ELF-1 (cell line): Measurements from ENCODE around the gene DNAH14.

Experiments
- DNase-seq: peaks from one replicate; pipeline ENCODE4 v3.0.0-alpha.2; 2016; ENCODE audit warnings: low read depth, low spot score

DNAH14 gene

DNA sequence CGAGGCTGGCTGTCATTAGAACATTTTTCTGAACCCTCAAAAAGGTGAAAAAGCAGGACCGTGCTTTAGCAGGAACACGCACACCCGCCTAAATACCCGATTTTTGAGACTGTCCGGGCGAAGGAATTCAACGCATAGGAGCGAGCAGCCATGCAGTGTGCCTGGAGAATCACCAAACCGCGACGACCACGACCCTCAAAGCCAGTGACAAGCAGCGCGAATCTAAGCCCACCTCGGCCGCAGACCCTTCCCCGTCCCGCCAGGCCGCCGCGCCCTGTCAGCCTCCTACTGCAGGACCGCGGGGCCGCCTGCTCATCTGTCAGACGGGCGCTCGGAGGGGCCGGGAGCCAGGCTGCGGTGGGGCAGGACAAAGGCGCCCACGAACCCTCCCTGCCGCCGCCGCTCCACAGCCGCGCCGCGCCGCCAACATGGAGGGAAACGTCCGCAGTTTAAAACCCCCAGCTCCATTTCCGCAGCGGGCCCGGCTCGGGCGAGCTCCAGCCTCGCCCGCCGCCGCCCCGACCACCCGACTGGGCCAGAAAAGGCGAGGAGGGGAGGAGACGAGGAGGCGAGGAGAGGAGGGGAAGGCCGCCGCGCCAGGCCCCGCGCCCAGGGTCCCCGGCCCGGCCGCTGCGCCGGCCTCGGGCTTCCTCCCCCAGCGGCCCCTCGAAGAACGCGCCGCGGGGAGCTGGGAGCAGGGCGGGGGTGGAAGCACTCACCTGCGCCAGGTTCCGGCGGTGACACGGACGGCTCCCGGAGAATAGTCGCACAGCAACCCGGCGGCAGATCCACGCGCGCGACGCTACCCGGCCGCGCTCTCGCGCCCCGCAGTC, 498.0 kb downstream of the DNAH14 start, which contains the start of gene LBR:
LBR (minus strand) TSS at position 804 of the 833 bp plus-strand sequence. CDS start 3,963 bp downstream, outside the sequence.
- peak; percentile 70 for DNase-seq

DNA sequence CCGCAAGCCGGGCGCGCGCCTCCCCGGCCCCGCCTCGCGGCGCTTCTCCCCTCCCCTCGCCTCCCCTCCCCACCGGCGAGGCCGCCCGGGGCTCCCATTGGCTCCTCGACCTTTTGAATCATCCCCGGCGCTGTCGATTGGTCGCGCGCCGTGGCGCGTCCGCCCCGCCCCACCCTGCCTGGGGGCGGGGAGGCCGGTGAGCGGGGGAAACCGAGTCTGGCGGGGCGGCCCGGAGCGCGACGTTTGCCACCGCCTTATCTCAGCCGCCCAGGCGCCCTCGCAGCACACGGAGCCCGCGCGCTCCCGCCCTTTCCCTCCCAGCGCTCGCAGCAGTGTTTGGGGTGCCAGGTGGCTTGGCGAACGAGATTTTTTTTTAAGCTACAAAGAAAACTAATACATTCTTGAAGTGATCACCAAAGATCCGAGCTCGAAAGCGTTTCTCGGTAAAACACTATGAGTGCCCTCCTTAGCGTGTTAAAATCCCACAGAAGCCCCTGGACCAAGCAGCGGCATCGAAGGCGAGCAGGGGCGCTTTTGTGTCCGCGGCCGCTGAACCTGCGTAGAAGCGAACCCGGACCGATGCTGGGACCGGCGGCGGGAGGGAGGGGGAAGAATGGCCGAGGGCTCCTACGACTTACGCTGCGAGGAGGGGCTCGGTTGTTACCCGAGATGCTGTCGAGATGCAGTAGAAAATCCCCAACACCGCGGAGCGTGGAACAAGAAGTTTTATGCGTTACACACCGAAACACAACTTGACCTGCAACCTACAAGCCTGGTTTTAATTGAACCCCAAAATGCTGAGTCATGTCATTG, 498.8 kb downstream of the DNAH14 start:
- peak; percentile 94 for DNase-seq

DNA sequence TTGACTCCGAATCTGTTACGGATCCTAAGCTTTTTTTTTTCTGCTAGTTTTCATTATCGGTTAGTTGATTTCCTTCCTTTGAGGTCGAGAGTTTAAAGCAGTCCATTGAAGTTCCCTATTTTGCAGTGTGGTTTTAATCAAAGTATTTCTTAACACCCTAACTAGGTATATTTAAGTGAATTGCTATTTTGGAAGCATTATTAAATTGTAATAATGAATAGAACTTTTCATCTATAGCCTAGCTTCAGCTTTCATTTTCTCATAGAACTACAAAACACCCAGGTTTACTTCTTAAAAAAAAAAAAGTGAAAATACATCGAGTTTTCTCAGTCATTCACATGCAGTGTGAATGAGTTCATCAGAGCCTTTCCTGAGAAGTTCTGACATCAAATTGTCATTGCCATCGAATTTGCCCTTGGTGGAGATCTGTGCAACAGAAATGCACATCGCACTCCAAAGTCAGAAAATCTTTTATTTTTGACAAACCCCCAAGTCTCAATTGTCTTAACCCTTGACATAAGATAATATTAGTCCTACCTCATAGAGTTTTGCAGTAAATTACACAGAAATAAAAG, 499.5 kb downstream of the DNAH14 start:
- DNase-seq, result no peak

DNA sequence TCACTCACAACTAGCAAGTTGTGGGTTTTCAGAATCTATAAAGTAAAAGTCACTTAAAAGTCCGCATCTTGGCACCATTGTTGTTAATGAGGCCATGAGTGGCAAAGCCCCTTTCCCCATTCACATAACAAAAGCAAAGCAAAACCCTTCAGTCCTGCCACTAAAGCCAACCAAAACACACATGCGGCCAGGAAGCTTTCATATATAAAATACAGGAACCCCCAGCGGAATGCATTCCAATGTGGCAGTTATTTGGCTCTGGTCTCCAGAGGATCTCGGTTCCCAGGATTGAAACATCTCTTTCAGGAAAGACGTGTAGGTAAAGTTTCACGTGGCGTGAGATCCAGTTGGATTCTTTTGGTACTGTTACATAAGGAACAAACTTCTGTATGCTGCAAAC, 500.8 kb downstream of the DNAH14 start:
- no peak for DNase-seq

DNA sequence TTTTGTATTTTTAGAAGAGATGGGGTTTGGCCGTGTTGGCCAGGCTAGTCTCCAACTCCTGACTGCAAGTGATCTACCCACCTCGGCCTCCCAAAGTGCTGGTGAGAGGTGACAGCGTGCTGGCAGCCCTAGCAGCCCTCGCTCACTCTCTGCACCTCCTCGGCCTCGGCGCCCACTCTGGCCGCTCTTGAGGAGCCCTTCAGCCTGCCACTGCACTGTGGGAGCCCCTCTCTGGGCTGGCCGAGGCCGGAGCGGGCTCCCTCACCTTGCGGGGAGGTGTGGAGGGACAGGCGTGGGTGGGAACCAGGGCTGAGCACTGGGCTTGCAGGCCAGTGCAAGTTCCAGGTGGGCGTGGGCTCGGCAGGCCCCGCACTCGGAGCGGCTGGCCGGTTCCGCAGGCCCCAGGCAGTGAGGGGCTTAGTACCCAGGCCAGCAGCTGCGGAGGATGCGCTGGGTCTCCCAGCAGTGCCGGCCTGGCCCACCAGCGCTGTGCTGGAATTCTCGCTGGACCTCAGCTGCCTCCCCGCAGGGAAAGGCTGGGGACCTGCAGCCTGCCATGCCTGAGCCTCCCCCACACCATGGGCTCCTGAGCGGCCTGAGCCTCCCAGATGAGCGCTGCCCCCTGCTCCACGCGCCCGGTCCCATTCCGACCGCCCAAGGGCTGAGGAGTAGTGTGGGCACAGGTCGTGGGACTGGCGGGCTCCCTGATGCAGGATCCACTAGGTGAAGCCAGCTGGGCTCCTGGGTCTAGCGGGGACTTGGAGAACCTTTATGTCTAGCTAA, 501.8 kb downstream of the DNAH14 start:
- DNase-seq, result no peak

DNA sequence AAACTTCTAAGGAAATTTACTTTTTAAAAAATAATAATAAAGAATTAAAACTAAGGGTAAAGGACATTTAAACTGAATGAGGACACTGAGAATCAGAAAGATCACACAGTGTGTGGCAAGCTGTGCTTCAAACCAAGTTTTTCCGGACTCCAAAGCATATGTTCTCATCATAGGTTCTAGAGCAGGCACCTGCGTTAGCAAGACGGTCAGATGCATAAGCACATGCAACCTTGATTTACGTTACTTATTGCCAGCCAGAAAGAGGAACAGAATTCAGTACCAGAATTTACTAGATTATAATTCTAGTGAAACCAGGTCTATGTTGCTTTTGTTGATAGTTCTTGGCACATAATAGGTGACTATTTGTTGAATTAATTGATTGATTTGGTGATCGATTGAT, 504.6 kb downstream of the DNAH14 start:
- DNase-seq, result no peak

DNA sequence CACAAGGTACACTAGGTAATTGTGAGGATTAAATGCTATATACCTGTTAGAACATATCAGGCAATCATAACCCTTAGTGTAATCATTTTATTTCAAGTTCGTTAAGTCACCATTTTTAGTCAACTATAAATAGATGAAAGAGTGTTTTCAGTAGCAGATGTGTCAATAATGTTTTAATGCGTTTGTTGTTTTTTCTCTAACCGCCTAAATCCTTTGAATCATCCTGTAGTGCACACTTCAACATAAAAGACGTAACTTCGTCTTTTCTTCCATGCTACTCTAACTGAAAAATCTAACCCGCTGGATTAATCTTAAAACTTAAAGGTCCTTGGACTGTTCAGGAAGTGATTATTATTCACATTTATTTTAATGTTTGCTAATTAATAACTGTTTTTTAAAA, 505.6 kb downstream of the DNAH14 start:
- no peak for DNase-seq

DNA sequence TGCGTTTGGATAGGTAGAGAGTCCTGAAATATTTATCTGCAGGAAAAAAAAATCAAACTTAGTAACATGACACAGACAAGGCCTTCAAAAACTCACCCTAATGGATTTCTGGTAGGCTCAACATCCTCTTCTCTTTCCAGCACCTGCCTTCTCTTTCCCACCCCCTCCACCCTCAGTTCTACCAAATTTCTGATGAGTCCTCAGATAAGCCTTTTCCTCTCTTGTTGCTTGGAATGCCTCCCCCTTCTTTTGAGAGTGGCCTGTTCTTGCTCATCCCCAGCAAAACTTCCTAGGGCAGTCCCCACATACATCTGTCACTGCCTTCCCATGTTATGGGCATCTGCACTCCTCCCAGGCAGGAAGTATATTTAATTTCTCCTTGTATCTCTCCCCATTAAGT, 506.0 kb downstream of the DNAH14 start:
- no peak for DNase-seq

DNA sequence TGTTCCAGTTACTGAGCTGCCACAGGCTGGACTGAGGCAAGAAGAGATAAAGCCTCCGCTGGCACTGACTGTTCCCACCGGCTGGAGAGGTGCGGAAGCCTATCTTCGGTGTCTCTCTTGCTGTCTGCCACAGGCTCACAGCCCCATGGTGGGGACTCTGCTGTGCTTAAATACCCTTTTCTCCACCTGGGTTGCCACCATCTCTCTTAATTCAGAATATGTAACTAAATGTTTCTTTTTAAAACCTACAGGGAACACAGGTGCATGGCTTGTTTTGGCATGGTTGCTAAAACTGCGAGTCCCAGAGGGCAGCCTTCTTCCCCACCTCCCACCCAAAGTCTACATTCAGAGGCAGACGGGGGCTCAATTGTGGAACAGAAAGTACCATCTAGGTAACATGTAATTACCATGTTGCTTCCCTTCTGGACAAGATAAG, 506.5 kb downstream of the DNAH14 start:
- DNase-seq, result no peak

DNA sequence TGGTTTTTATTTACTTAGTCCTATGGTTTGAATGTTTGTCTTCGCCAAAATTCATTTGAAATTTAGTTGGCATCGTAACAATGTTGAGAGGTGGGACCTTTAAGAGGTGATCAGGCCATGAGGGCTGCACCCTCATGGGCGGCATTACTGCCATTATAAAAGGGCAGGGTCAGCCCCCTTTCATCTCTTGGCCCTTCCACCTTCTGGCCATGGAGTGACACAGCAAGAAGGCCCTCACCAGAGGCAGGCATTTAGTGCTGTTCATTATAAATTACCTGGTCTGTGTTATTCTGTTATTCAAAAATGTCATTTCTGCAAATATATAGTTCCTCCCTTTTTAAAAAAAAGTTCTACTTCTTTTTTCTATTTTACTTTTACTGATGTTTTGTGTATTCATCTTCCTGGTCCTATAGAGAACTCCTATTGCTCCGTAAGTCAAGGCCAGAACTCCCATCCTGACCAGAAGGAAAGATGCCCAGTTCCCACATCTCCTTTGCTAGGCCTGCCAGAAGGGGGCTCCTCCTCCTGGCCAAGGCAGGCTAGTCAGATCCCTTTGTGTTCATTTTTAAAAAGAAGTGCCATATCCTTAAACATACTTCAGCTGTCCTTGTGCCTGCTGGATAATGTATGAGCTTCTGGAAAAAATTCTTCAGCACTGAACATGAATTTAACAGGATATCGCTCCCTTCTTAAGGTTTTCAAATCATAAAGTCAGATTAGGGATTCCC, 508.4 kb downstream of the DNAH14 start:
- no peak for DNase-seq

DNA sequence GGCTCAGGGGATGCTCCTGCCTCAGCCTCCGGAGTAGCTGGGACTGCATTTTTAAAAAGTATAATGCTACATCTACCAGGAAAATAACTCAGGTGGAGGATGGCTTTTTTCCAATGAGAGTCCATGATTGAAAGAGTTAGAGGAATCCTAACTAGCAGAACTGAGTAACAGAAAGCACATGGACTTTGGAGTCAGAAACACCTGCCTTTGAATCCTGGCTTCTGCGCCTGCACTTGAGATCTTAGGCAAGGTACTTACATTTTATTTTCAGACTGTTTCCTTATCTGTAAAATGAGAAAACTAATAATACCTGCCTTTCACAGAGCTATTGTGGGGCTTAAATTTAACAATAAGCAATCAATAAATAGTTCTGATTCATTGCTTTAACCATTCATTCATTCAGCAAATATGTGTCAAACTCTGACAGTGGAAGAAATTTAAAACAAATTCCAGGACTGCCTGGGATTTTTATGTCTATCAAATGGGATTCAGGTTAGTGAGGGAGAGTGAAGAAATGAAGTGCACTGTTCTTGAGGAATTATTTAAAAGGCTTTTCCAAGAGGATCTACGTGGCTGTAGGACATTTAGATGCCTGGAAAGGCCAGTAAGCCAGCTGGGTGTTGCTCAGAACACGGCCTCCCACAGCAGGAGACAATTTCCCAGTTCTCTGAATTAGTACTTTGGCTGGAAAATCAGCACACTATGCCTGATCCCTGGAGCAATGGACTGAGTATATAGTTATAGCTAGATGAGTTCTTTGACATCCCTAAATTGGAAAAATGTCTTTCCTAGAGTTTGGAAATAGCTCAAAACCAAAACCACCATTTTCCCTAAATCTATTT, 511.1 kb downstream of the DNAH14 start:
- no peak for DNase-seq

DNA sequence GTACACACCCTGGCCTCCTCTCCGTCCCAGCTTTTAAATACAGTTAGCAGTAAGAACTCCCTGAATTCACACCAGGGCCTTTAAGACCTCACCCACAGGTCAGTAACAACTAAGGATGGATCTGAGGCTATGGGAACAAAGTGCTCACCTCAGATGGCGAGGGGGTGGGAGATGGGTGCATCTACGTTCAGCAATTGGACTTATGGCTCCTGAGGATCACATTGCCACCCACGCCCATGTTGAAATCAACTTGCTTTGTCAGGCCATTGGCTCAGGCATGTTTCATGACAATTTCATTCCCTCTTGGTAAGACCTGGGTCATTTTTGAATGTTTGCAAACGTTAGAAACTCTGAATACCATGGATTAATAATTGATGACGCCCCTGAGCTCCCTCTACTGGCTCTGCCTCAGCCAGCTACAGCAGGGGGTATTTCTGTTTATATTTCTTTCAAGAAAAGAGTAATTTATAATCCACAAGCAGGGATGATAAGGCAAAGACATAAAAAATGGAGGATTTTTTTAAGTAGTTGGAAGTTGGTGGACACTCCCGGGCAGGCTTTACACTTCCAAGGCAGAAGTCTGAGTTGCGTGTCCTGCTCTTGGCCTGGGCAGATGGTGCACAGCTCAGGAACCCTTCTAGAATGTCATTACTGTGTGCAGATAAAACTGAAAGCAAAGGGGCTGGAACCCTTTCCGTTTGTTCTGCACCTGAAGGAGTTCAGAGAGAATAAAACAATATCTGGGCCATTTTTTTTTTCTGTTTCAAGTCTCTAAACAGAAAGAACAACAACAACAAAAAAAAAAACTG, 512.0 kb downstream of the DNAH14 start:
- DNase-seq, result no peak

DNA sequence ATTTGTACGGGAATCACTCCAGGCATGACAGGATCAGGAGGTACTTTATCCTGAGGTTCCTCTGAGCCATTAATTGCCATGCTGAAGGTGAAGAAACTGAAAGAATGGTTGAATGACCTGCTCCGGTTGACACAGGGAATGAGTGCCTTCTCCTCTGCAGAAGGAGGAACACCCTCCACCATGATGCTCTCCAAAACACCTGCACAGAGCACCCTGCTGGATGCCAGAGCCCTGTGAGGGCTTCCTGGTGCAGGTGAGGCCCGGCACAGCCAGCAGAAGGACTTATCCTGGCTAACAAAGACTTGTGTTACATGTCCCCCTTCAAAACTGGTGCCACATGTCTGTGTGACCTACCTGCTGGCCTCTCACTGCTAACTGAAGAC, 512.6 kb downstream of the DNAH14 start:
- DNase-seq, result no peak

DNA sequence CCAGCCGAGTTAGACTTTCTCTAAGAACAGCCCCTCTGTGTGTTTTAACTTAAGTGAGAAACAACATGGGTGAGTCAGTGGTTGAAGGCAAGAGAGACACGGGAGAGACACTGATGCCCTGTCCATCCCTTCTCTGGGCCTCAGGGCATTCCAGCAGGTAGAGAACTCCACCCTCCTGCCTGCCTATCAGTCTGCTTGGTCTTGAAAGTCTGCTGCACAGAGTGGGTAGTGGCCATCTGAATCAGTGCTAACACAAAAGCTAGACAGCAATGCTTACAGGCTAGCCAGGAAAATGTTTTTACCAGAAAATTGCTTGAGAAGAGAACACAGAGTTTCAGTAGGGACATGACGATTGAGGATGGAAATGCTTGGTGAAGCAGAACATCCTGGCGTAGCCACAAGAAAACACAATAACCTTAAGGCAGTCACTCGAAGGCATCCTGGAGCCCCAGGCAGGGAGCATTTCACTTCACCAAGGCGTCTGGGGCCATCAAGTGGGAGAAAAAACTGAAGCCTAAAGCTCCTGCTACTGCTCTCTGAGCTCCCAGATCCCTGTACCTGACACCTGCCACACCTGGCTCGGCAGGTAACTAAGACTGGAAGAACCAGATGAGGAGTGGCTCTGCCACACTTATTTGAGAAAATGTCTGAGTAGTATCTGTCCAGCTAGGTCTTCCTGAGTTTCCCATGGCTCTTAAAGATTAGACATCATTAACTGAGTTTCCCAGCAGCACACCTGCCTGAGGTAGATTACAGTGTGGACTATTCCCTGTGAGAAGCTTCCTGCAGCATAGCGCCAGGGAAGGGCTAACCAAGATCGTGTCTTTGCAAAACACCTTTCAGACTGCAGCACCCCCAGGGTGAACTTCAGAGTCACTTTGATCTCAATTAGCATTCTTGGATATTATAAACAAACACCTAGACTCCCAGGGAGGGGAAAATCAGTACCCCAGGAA, 516.4 kb downstream of the DNAH14 start:
- DNase-seq, result peak; percentile 77

DNA sequence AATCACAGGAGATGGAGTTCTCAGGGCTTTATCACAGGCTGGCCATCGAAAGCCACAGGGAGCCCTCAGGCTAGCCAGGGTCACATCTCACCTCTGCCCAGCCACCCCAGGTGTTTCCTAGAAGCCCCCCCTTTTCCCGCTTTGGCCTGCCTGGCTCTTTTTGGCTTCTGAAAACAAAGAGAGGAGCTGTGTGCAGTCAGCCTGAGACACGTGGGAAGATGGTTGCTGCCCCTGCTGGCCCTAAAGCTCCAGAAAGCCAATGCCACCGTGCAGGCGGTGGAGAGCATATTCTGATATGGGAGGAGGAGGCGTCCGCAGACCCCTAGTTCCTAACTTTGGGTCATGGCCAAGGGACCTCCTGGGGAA, 517.1 kb downstream of the DNAH14 start:
- DNase-seq, result peak; percentile 88

DNA sequence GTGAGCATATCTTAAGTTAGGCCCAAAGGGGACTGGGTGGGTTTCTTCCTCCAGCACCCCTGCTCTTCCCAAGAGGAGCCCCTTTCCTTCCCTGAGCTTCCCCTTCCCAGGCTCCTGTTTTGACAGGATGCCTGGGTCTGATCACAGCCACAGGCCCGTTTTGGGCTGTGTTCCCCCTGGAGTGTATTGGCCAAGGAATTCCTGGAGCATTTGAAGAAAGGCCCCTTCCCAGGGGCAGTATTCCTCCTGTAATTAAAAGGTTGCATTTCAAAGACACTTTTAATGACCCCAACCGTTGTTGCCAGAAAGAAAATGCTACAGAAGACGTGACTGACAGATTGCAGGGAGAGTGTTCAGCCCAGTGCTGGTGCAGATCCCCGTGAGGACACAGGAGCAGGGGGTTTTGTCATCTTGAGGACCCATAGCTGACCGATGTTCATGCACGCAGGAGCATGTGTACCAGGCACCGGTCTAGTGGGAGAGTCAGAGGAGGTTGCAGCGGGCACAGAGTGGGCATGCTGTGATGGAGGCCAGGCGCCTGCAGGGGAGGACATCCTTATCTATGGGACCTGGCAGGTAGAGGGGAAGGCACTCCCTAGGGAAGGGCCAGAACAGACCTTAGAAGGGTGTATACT, 517.6 kb downstream of the DNAH14 start:
- DNase-seq, result peak; percentile 93

DNA sequence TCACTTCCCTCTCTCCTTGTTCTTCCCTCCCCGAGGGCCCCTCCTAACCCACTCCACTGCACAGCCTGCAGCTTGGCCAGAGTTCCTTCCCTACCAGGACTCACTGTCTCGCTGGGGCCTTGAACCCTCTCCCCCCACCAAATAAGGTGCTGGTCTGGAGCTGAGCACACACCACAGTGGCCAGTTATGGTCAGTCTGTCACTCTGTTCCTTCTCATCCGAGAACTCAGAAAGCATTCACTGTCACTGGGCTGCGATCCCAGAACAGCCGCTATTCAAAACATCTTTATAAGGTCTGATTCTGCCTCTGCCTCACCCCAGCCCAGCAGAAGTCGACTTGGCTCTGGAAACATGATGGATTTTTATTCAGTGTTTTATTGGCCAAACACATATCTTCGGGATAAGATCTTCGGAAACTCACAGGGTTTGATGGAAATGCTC, 518.2 kb downstream of the DNAH14 start:
- no peak for DNase-seq
